HG03354 (cell line): ENCODE measurements around the gene BORCS6.
A peak's percentile ranks its signal among the peaks of the same experiment; 100 is the strongest.

Experiments
- ATAC-seq: cut with Tn5 transposase; IDR thresholded peaks from one replicate; pipeline ENCODE4 v1.9.1; 2021; ENCODE audit warnings: mild to moderate bottlenecking; ENCODE audit not compliant: unreplicated experiment, poor library complexity, severe bottlenecking

BORCS6 gene

GRCh38 chr17:8158267-8159031, 31.5 kb downstream of the BORCS6 start:
- no peak for ATAC-seq

- peak; percentile 77 for ATAC-seq
Measured at GRCh38 chr17:8156246-8156992, 33.6 kb downstream of the BORCS6 start.

GRCh38 chr17:8155996-8156245, 34.1 kb downstream of the BORCS6 start:
- ATAC-seq = no peak

- ATAC-seq = no peak
Measured at GRCh38 chr17:8155231-8155995, 34.6 kb downstream of the BORCS6 start.

GRCh38 chr17:8154608-8155155, 35.3 kb downstream of the BORCS6 start:
- no peak for ATAC-seq

GRCh38 chr17:8153957-8154607, 35.9 kb downstream of the BORCS6 start:
- ATAC-seq = no peak

GRCh38 chr17:8153525-8153956, 36.4 kb downstream of the BORCS6 start:
- ATAC-seq = no peak

GRCh38 chr17:8153031-8153451, 36.9 kb downstream of the BORCS6 start:
- no peak for ATAC-seq

- ATAC-seq = no peak
Measured at GRCh38 chr17:8152112-8152775, 37.7 kb downstream of the BORCS6 start, which contains the start of gene PER1. Gene PER1, minus strand, starts transcription at chr17:8152404. Its CDS starts 1,698 bp downstream, at chr17:8150706.

GRCh38 chr17:8151641-8152111, 38.3 kb downstream of the BORCS6 start:
- ATAC-seq = no peak

GRCh38 chr17:8151120-8151640, 38.8 kb downstream of the BORCS6 start:
- ATAC-seq = peak; percentile 51

GRCh38 chr17:8150194-8151119, 39.5 kb downstream of the BORCS6 start:
- peak; percentile 1 for ATAC-seq

GRCh38 chr17:8149419-8150193, 40.4 kb downstream of the BORCS6 start:
- ATAC-seq = no peak

- ATAC-seq = no peak
Measured at GRCh38 chr17:8148560-8148959, 41.4 kb downstream of the BORCS6 start.

- no peak for ATAC-seq
Measured at GRCh38 chr17:8147805-8148404, 42.1 kb downstream of the BORCS6 start.

GRCh38 chr17:8147141-8147804, 42.7 kb downstream of the BORCS6 start:
- no peak for ATAC-seq
